Endothelial cell of umbilical vein (primary cell): ENCODE results near the gene NETO1. TPM values are rescaled to one million over a fixed set of nuclear protein-coding genes. Genes with fewer than 3 reads are reported as not detected.

Source experiments
- BruUV-seq: library from RNA; stranded (reverse); fragments of 400-500 nt; replicated peaks from 2 replicates; lab custom pipeline; 2021; lab: Mats Ljungman, UMichigan
- CTCF ChIA-PET: fragments of 300-600, 350-600 bp; sonication (Branson Sonifier 250); formaldehyde crosslinking; loops from one replicate; lab custom pipeline; 2021; ENCODE audit warnings: antibody characterized with exemption, inconsistent platforms; lab: Charles Lee
- POLR2A ChIA-PET: fragments of 300-600, 350-600 bp; sonication (Branson Sonifier 250); formaldehyde crosslinking; loops from one replicate; lab custom pipeline; 2021; ENCODE audit warnings: antibody characterized with exemption, inconsistent platforms; lab: Charles Lee
- DNase-seq: peaks from one replicate; pipeline ENCODE4 v3.0.0-alpha.2; 2011; ENCODE audit warnings: low read depth, low spot score
- FAIRE-seq: peaks from 2 replicates; lab custom pipeline; 2011; peaks lifted over from hg19 to GRCh38; lab: Jason Lieb, UNC
- H2AFZ ChIP-seq: 2 replicates; pipeline ENCODE4 v1.6.0; 2012; ENCODE audit warnings: low read depth, low read length, control low read depth, inconsistent platforms
- H3K27ac ChIP-seq: 2 replicates; pipeline ENCODE4 v1.5.1; 2011; ENCODE audit warnings: low read depth, mild to moderate bottlenecking, control low read depth, low read length, moderate library complexity; ENCODE audit not compliant: insufficient read depth
- H3K27me3 ChIP-seq, 2 experiments: 2 replicates each; pipeline versions ENCODE4 v1.6.0 to v1.6.1; 2011; ENCODE audit warnings: low read length in 2 of 2, mixed read lengths in 1 of 2; ENCODE audit not compliant: control insufficient read depth in 2 of 2, insufficient read depth in 2 of 2
- H3K36me3 ChIP-seq, 2 experiments: 2 replicates in 1 of 2; 3 replicates in 1 of 2; pipeline ENCODE4 v1.5.1; 2011; ENCODE audit warnings: low read length in 2 of 2, mild to moderate bottlenecking in 1 of 2, moderate library complexity in 1 of 2; ENCODE audit not compliant: control insufficient read depth in 2 of 2, insufficient read depth in 2 of 2; ENCODE audit errors: extremely low read depth in 1 of 2
- H3K4me1 ChIP-seq: 3 replicates; pipeline ENCODE4 v1.5.1; 2011; ENCODE audit warnings: mild to moderate bottlenecking, low read length; ENCODE audit not compliant: control insufficient read depth, insufficient read depth; ENCODE audit errors: extremely low read depth
- H3K4me2 ChIP-seq: 2 replicates; pipeline ENCODE4 v1.6.1; 2011; ENCODE audit warnings: low read length, control low read depth, mixed read lengths; ENCODE audit not compliant: insufficient read depth
- H3K4me3 ChIP-seq, 3 experiments: fragments of 200-600 bp in 1 of 3; sonication (generic), shearing (Covaris generic) in 1 of 3; replicated peaks in 1 of 3; 2 replicates each; pipeline ENCODE4 v1.5.1; 2011 to 2016; ENCODE audit warnings: control low read depth in 3 of 3, low read length in 3 of 3, mild to moderate bottlenecking in 2 of 3, inconsistent platforms in 1 of 3, low read depth in 1 of 3, moderate library complexity in 1 of 3; ENCODE audit not compliant: insufficient read depth in 1 of 3
- H3K79me2 ChIP-seq: 2 replicates; pipeline ENCODE4 v1.6.0; 2012; ENCODE audit warnings: low read length, inconsistent platforms; ENCODE audit not compliant: control insufficient read depth, insufficient read depth
- H3K9ac ChIP-seq: replicated peaks from 2 replicates; pipeline ENCODE3; 2011; ENCODE audit warnings: low read length, control low read depth; ENCODE audit not compliant: insufficient read depth; ENCODE audit errors: extremely low read depth
- H3K9me1 ChIP-seq: replicated peaks from 3 replicates; pipeline ENCODE4 v1.6.0; 2011; ENCODE audit warnings: mild to moderate bottlenecking, low read length; ENCODE audit not compliant: control insufficient read depth, insufficient read depth; ENCODE audit errors: extremely low read depth
- H3K9me3 ChIP-seq: replicated peaks from 2 replicates; pipeline ENCODE4 v1.5.1; 2012; ENCODE audit warnings: low read length, inconsistent platforms; ENCODE audit not compliant: control insufficient read depth, insufficient read depth
- H4K20me1 ChIP-seq: replicated peaks from 2 replicates; pipeline ENCODE3; 2011; ENCODE audit warnings: mild to moderate bottlenecking, low read length; ENCODE audit not compliant: control insufficient read depth, insufficient read depth; ENCODE audit errors: extremely low read depth
- CTCF ChIP-seq, 2 donors: IDR thresholded peaks; 1 replicate in 1 of 2; 2 replicates in 1 of 2; pipeline ENCODE4 v1.5.1; 2011; ENCODE audit warnings: low read length in 2 of 2, mild to moderate bottlenecking in 2 of 2, moderate library complexity in 2 of 2, control low read depth in 1 of 2, inconsistent platforms in 1 of 2, low read depth in 1 of 2; ENCODE audit not compliant: insufficient read depth in 1 of 2; ENCODE audit errors: extremely low read depth in 1 of 2
- EZH2 ChIP-seq: IDR thresholded peaks from 2 replicates; pipeline ENCODE4 v1.6.1; 2012; ENCODE audit warnings: borderline replicate concordance, low read depth, mild to moderate bottlenecking, moderate library complexity, low read length, inconsistent platforms; ENCODE audit not compliant: severe bottlenecking
- FOS ChIP-seq: IDR thresholded peaks from 2 replicates; pipeline ENCODE4 v1.6.1; 2011; ENCODE audit warnings: mild to moderate bottlenecking, low read length, moderate library complexity, borderline replicate concordance; ENCODE audit not compliant: insufficient read depth
- GATA2 ChIP-seq: IDR thresholded peaks from 2 replicates; pipeline ENCODE4 v1.7.0; 2011; ENCODE audit warnings: low read depth, mild to moderate bottlenecking, moderate library complexity, mixed read lengths, low read length; ENCODE audit not compliant: insufficient read length, insufficient read depth
- JUN ChIP-seq: IDR thresholded peaks from 2 replicates; pipeline ENCODE4 v1.6.1; 2011; ENCODE audit warnings: borderline replicate concordance, low read depth; ENCODE audit not compliant: insufficient read length, insufficient read depth
- MAX ChIP-seq: IDR thresholded peaks from 2 replicates; pipeline ENCODE4 v1.6.1; 2011; ENCODE audit not compliant: insufficient read depth, insufficient read length
- MYC ChIP-seq: IDR thresholded peaks from one replicate; pipeline ENCODE4 v1.6.1; 2011; ENCODE audit warnings: mild to moderate bottlenecking, low read depth, low read length
- POLR2A ChIP-seq: IDR thresholded peaks from 2 replicates; pipeline ENCODE4 v1.6.1; 2012; ENCODE audit warnings: low read depth, mild to moderate bottlenecking, control low read depth, low read length
- POLR2AphosphoS5 ChIP-seq: IDR thresholded peaks from 2 replicates; pipeline ENCODE4 v1.6.1; 2012; ENCODE audit warnings: low read depth, mild to moderate bottlenecking, control low read depth, low read length, moderate library complexity; ENCODE audit not compliant: insufficient read depth
- dilution Hi-C: fragments of 300-500 bp; cut with MboI; formaldehyde crosslinking; loops from one replicate; pipeline ENCODE4 v1.15.0; 2019; ENCODE audit warnings: low sequenced_read_pairs; ENCODE audit not compliant: extremely low pct_ligation_motif_present
- intact Hi-C: fragments of 100-400 bp; cut with micrococcal nuclease; formaldehyde crosslinking; loops from one replicate; pipeline ENCODE4 v1.10.0; 2022
- polyA plus RNA-seq, 4 experiments: library from polyadenylated mRNA; depleted of rRNA in 3 of 4; stranded (reverse) in 3 of 4; unstranded in 1 of 4; fragments of >200 nt; gene quantifications; 2 replicates each; pipeline versions ENCODE4 v1.2.1 to v1.2.3, GENCODE V29; 2011 to 2012; ENCODE audit warnings: missing spikeins in 1 of 4
- total RNA-seq: library from RNA; stranded (reverse); gene quantifications from 2 replicates; pipeline ENCODE4 v1.2.3, GENCODE V29; 2021

NETO1 gene
- total and polyA plus RNA-seq, 2 donors (not counting 3 experiments of a cell fraction or from before 2014, with no cell fraction given) = not detected

- H2AFZ ChIP-seq = no peak overlapping the region
- H3K36me3 ChIP-seq = no peaks in the 10 kb centered on the region
- no peaks in the 10 kb centered on the region for H4K20me1 ChIP-seq
- no peak for TF ChIP-seq GATA2
- no peak for TF ChIP-seq MAX
- TF ChIP-seq POLR2AphosphoS5 = no peak
- no peak for TF ChIP-seq POLR2A
- TF ChIP-seq MYC = no peak
- TF ChIP-seq EZH2 = no peak
- no peak for TF ChIP-seq FOS
- TF ChIP-seq CTCF (IDR thresholded peaks at IDR 0.05; ENCODE audit: extremely low read depth in 1 of 2, insufficient read depth in 1 of 2, low read depth in 1 of 2, low read length in 2 of 2) = no peak
- TF ChIP-seq JUN = no peak
- POLR2A ChIA-PET = no interaction called here
- BruUV-seq = no TSS peak
- no peak overlapping the region for H3K9ac ChIP-seq
- no peak overlapping the region for H3K4me3 ChIP-seq
- no peaks in the 10 kb centered on the region for H3K27me3 ChIP-seq
- dilution Hi-C loops (no loop called here), intact Hi-C loops (no loop called here)
- H3K27ac ChIP-seq = no peak overlapping the region
- peaks cover 5% of the 10 kb centered on the region for H3K9me3 ChIP-seq
- H3K4me2 ChIP-seq = no peak overlapping the region
- CTCF ChIA-PET = no interaction called here
- no peak for FAIRE-seq
- no peak for DNase-seq
- H3K4me1 ChIP-seq = no peaks in the 10 kb centered on the region
- no peaks in the 10 kb centered on the region for H3K79me2 ChIP-seq
- H3K9me1 ChIP-seq = no peaks in the 10 kb centered on the region
These were observed 56.7 kb downstream of the NETO1 start for GRCh38 chr18:72811047-72811446.
